ENCODE data around the gene NAGS. TPM values are rescaled to one million over a fixed set of nuclear protein-coding genes. Genes with fewer than 3 reads are reported as not detected.

The NAGS gene
- total and polyA plus RNA-seq, 10 of the 15 experiments (the other 5 are each of a cell fraction or from before 2014, with no cell fraction given), result 0.11 to 1.6 (median 0.64) TPM; not detected in 1

- H2AFZ ChIP-seq (ENCODE audit: control insufficient read depth, low read depth, low read length), result no peak overlapping the region
- CTCF ChIA-PET, result interaction anchor here (0.9 kb wide), 1 partner anchor 24 kb away, joined by 4 read pairs; no protein-coding TSS in a partner anchor
- no TSS peak for BruUV-seq (replicated peaks)
- intact Hi-C loops (cut with micrococcal nuclease; ENCODE audit: unreplicated experiment), result no loop called here
- POLR2A ChIA-PET, result no interaction called here
- RAD21 ChIA-PET (ENCODE audit: unreplicated experiment), result interaction anchor here (1.0 to 1.5 kb wide), 2 partner anchors 85 to 95 kb away, joined by 3 read pairs; partner anchors contain the start of gene HDAC5
- H4K20me1 ChIP-seq (ENCODE audit: control insufficient read depth, insufficient read depth), result no peaks in the 10 kb centered on the region
- H3K36me3 ChIP-seq (ENCODE audit: control insufficient read depth in 2 of 2, insufficient read depth in 2 of 2, low read length in 1 of 2), result peaks cover 19 to 28% of the 10 kb centered on the region in 2 experiments
- no peak overlapping the region for H3K9ac ChIP-seq (ENCODE audit: control insufficient read depth, insufficient read depth, low read length)
- SMC1A ChIA-PET (ENCODE audit: uncharacterized antibody, unreplicated experiment), result interaction anchor here (1.2 kb wide), 1 partner anchor 95 kb away, joined by 5 read pairs; no protein-coding TSS in a partner anchor
- 100% methylated on average over 3 of the region's 3 CpGs for WGBS (ENCODE audit: insufficient coverage, insufficient replicate concordance, low lambda C conversion rate, missing lambda C conversion rate)
- H3K27ac ChIP-seq (ENCODE audit: control insufficient read depth, insufficient read depth), result no peak overlapping the region
- in situ Hi-C loops (cut with MboI), result no loop called here
- TF ChIP-seq TARDBP (IDR thresholded peaks at IDR 0.05; ENCODE audit: borderline replicate concordance), result no peak
- TF ChIP-seq STAT3 (IDR thresholded peaks at IDR 0.05; ENCODE audit: low read depth, low read length), result no peak
- TF ChIP-seq ZBTB33 (IDR thresholded peaks at IDR 0.05), result no peak
- no peak for TF ChIP-seq RELA (IDR thresholded peaks at IDR 0.05; ENCODE audit: borderline replicate concordance, partially characterized antibody)
- TF ChIP-seq TBL1XR1 (IDR thresholded peaks at IDR 0.05; ENCODE audit: low read depth, low read length), result no peak
- TF ChIP-seq JUND (IDR thresholded peaks at IDR 0.05; ENCODE audit: low read depth, low read length), result no peak
- no peak for TF ChIP-seq IRF4 (IDR thresholded peaks at IDR 0.05; ENCODE audit: low read depth, low read length)
- TF ChIP-seq EZH2 (IDR thresholded peaks at IDR 0.05; ENCODE audit: borderline replicate concordance, control insufficient read depth, low read depth, low read length), result no peak
- H3K4me1 ChIP-seq (ENCODE audit: control insufficient read depth, insufficient read depth, low read length), result no peaks in the 10 kb centered on the region
- H3K4me2 ChIP-seq (ENCODE audit: control insufficient read depth, insufficient read depth), result no peak overlapping the region
- H3K4me3 ChIP-seq, result no peak overlapping the region
- no peaks in the 10 kb centered on the region for H3K9me3 ChIP-seq (replicated peaks; ENCODE audit: control insufficient read depth, insufficient read depth, low read length)
- FAIRE-seq, result no peak
- no peak for ATAC-seq
- peaks cover 16% of the 10 kb centered on the region for H3K79me2 ChIP-seq (ENCODE audit: control insufficient read depth, insufficient read depth, low read length)
- H3K27me3 ChIP-seq (replicated peaks in 1 of 2; ENCODE audit: control insufficient read depth in 2 of 2, insufficient read depth in 2 of 2, low read length in 1 of 2), result no peaks in the 10 kb centered on the region
- DNase-seq (ENCODE audit: low read depth, low spot score), result no peak
Observed at GRCh38 chr17:44038604-44039011, 34.2 kb downstream of the NAGS start.

All from GM12878 (cell line).